HG03064 (cell line): ENCODE data around the gene DDX19B.
"Not testable (repeated sequence)": the region's sequence is repeated elsewhere in the genome, so short reads cannot be mapped to it uniquely, and the experiment has no call there.

Experiments used
- ATAC-seq: cut with Tn5 transposase; IDR thresholded peaks from one replicate; pipeline ENCODE4 v1.9.1; 2021; ENCODE audit warnings: low read depth; ENCODE audit not compliant: unreplicated experiment

The DDX19B gene

DNA sequence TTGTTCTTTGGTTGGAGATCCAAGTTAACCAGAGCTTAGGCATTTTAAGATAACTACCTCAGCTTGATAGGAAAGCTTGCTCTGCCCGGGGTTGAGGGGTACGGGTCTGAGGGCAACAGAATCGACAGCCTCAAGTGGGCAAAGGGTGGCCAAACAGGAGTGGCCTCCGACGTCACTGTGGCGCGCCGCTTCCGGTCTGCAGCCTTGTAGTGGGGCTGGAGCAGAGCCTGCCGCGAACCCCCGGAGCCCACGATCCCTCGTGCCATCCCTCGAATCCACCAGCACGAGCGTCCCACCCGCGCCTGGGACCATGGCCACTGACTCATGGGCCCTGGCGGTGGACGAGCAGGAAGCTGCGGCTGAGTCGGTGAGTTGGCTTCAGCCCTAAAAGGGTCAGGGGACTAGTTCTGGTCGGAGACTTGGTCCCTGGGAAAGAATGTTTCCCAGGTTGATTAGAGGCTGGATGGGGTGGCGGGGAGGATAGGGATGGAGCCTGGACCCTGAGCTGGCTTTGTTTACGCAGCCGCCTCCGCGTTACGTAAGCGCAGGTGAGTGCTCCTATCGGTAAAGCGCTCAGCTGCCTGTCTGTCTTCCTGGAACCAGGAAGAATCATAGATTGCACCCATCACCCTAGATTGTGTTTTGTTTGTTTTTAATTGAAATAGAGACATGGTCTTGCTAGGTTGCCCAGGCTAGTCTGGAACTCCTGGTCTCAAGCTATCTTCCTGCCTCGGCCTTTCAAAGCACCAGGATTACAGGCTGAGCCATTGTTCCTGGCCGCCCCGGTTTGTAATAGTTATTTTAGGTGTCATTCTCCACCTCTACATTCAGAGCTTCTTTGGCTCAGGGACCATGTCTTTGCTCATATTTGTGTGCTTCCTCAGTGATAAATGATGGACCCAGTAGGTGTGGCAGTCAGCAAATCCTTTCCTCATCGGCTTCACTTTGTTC lies at the start of gene DDX19B:
Gene DDX19B (plus strand): TSS at position 199 of the 951 bp plus-strand sequence. CDS start 112 bp downstream, at position 311.
- peak; percentile 67 for ATAC-seq

DNA sequence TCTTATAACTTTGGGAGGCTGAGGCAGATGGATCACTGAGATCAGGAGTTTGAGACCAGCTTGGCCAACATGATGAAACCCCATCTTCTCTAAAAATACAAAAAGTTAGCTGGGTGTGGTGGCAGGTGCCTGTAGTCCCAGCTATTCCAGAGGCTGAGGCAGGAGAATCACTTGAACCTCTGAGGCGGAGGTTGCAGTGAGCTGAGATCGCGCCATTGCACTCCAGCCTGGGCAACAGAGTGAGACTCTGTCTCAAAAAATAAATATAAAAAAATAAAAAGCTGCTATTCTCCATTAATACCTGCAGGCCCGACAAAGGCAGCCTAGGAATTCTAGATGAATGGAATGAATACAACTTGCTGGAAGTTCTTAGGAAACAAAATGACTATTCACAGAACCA lies 49.3 kb upstream of the DDX19B start:
- ATAC-seq: not testable (repeated sequence)

DNA sequence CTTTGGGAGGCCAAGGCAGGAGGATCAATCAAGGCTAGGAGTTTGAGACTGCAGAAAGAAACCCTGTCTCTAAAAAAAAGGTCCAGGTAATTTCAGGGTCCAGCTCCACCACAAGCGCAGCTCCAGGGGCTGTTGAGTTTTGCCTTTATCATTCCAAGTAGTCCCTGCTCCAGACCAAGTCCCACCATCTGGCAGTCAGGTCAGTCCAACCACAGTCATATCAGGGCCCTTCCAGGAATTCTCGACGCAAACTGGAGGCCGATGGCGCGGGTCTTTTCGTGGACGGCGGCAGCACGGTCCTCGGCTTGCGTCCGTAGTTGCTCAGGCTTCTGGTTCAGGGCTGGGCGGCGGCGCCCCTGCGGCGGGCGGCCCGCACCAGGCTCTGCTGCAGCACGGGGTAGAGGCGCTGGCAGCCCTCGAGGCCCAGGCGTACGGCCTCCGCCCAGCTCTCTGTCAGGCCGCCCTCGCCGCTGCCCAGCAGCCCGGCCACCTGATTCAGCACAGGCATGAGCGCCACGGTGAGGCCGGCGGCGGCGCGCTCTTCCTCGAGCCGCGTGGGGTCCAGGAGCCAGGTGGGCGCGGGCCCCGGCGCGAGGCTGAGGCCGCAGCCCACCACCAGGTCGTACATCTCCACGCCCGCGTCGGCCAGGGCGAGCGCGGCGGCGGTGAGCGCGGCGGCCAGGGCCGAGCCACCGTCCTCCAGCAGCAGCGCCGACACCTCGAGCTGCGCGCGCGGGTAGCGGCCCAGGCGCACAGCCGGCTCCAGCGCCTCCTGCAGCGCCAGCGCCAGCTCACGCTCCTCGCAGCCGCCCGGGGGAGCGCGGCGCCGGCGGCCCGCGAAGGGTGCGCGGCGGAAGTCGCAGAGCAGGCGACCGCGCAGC lies 48.0 kb upstream of the DDX19B start:
- peak; percentile 37 for ATAC-seq

DNA sequence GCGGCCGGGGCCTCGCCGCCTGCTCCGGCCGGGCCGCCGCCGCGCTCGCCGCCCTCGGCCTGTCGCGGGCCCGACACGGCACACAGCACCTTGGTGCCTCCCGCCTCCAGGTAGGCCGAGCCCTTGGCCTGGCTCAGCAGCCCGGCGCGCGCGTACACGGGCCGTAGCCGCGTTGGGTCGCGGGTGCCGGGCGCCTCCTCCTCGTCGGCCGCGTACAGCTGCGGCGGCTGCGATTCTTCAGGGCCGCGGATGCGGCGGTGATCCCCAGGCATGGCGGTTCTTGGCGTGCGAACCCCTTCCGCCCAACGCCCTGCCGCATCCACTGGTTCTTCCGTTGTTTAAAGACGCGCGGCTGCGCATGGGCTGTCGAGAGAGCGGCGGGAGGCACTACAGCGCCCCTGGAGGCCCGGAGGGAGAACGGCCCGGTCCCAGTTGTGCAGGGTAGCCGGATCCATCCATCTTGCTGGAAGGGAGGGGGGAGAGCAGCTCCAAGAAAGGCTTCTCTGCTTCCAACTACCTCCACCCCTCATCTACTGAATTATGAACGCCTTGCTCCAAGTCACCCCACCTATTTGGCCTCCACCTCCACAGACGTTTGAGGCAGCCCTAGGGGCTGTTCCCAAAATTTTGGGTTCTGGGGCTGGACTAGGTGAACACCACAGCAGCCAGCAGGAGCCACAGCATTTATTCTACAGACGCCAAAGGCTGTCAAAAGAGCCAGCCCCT lies 47.2 kb upstream of the DDX19B start, which contains the start of gene EXOSC6:
Gene EXOSC6 (minus strand): TSS at position 312 of the 726 bp plus-strand sequence. CDS start 40 bp downstream, at position 272.
- peak; percentile 81 for ATAC-seq

DNA sequence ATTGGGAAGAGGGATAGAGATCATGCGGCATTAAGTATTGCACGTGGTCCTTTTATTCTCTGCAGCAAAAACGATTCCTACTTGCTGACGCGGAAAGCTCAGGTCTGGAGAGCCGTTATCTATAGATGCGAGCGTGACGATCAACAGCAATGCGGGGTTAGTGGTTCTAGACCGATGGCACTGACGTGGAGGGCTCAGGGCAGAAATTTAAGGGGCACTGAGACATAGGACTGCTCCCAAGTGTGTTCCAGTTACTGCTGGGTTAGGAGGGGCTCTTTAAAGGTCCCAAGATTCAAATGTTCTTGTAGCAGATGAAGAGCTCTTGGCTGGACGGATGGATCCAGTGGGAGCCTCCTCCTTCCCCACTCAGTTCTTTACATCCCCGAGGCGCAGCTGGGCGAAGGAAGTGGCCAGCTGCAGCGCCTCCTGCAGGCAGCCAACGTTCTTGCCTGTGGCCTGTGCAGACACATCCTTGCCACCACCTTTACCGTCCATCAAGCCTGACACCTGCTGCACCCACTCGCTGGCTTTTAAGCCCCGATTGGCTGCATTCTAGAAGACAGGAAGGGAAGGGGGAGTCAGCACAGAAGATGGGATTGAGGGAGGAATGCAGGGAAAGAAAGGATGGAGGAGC lies 46.5 kb upstream of the DDX19B start:
- ATAC-seq: no peak

DNA sequence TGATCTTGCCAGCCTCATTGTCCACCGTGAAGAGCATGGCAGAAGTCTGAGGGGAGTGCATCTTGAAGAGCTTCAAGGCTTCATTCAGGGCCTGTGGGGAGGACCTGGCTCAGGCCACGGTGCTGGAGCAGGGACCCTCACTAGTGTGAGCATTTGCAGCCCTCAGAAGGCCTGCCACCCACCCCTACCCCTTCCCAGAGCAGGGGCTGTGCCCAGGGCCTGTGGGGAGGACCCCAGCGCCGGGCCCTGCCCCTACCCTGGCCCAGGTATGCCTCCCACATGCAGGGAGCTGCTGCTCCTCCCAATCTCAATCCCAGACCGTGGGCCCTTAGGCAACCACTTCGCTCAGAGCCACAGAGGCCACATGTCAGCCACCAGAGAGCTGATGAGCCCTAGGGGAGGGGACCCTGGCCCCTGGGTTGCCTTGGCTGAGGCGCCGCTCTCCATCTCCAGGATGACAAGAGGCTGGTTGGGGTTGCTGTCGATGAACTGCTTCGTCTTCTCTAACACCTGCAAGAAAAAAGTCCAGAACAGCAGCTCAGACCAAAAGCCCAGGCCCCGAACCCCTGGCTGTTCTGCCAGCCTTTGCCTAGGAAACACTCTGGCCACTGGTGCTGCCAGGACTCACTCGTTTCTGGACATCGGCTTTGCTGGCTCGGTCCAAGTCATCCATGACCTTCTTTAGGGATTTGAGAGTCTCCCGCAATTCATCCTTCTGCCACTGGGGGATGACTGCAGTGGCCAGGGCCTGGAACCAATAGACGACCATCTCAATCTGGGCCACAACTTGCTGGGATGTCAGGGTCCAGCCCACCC lies 45.5 kb upstream of the DDX19B start:
- ATAC-seq: no peak

DNA sequence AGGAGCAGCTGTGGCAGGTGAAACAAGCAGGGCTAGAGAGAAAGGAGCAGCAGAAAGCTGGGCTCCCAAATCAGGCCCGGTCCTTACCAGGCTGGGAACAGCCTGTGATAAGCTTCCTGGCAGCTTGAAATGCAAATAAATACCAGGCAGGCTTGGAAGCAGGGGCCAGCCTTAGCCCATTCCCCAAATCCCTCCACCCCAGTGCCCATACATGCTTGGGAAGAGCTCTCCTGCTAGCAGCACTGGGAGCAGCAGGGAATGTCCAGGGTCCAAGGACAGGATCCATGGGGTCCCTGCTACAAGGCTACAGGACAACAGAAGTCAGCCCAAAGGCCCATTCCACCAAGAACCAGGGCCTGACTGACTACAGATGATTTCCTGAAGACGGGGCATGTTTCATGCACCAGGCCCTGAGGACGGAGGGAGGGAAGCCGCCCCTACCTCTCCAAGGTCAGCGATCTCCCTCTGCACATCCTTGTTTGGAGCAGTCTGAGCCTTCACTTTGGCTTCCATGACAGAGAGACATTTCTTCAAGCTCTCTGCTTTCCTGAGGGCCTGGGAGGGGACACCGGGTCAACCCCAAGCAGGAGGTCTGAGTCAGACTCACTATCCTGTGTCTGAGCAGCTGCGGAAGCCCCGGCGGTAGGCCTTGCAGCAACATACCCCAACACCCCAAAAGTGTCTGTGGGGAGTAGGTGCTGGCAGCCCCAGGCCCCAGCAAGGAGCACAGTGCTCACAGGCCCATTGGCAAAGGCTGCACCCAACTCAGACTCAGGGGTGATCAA lies 44.6 kb upstream of the DDX19B start:
- no peak for ATAC-seq

DNA sequence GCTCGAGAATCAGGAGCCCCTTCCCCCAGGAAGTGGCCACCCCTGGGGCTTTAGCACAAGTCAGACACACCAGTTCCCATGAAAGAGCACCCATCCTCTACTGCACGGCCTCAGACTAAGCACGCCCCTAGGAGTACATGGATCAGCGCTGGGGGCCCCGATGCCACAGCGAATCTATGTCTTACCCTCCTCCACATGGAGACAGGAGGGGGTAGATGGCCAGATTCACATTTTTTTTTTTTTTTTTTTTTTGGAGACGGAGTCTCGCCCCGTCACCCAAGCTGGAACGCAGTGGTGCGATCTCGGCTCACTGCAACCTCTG lies 44.1 kb upstream of the DDX19B start:
- ATAC-seq: no peak

DNA sequence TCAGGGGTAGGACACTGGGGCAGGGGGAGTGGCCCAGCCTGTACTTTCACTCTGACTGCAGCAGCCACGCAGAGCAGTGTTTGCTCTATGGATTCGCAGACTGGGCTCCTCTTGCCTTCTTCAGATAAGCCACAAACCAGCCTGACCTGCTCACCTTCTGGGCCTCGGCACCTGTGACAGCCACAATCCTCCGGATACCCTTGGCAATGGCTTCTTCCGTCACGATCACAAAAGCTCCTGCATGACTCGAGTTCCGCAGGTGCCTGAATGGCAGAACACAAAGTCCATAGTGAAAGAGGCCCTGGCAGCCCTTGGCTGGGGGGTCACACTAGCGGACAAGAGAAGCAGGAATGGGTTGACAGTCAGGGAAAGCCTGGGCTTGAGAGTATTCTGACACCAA lies 43.4 kb upstream of the DDX19B start:
- ATAC-seq: no peak

DNA sequence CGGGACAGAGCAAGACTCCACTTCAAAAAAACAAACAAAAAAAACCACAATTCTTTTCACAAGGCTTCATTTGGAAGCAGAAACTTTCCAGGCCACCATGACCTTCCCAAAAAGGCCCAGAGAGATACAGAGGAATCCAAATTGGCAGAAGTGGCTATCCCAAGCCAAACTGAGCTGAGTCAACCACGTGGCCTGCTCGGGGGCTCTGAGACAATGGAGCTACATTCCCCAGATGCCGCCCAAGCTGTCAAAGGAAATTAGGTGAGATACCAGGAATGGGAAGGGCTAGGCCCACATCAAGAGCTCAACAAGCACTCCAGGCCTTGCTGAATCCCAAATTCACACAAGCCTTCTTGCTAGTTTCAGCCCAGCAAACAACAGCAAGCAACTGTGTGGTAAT lies 41.6 kb upstream of the DDX19B start:
- no peak for ATAC-seq

DNA sequence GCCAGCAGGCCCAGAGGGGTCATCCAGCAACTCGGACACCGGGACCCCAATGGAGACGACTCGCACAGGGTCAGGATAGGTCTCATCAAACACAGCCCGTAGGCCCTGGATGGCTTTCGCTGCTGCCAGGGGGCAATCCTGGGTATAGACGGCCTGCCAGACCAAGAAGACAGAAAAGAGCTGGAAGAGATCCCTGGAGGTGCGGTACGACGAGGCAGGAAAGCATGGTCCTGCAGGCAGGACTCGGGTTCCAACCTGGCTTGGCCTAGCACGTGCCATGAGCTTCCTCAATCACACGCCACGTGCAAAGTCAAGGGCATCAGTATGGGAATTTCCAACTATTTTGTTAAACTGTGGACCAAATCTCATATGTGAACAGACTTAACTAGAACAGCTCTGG lies 40.9 kb upstream of the DDX19B start:
- ATAC-seq: no peak

DNA sequence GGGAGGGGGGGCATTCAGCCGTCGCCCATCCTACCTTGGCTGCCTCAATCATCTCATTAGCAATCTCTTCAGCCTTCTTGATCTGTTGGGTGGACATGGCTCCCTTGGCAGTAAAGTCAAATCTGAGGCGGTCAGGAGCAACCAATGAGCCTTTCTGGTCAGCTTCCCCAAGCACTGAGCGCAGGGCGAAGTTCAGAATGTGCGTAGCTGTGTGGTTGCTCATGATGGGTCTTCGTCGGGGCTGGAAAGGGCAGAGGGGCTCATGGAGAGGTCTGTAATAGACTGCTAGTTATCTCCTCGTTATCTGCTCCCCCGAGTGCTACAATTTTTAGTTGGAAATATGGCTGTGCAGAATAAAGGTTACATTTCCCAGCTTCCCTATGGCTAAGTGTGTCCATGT lies 40.0 kb upstream of the DDX19B start:
- ATAC-seq: no peak

DNA sequence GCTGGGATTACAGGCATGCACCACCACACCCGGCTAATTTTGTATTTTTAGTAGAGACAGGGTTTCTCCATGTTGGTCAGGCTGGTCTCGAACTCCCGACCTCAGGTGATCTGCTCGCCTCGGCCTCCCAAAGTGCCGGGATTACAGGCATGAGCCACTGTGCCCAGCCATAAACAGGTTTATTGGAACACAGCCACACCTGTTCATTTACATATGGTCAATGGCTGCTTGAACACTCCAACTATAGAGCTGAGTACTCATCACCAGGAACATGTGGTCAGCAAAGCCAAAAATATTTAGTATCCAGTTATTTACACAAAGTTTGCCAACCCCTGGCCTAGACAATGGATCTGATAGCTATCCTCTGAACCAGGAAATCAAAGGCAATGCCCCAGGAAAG lies 39.1 kb upstream of the DDX19B start:
- ATAC-seq: not testable (repeated sequence)

DNA sequence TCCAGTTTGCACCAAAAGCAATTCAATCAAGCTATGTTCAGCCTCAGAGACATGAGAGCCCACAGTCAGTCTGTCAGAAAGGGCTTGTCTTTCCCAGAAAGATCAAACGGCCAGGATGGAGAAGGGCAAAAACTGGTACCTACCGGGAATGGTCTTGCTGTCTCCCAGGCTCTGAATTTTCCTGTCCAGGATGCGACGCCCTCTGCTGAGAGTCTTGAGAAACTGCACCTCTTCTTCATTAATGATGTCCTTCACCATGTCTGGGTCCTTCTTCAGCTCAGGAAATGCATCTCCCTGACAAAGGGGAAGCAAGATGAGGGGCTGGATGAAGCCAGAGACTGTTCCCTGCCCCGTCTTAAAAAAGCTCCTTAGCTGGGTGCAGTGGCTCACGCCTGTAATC lies 31.5 kb upstream of the DDX19B start:
- no peak for ATAC-seq

DNA sequence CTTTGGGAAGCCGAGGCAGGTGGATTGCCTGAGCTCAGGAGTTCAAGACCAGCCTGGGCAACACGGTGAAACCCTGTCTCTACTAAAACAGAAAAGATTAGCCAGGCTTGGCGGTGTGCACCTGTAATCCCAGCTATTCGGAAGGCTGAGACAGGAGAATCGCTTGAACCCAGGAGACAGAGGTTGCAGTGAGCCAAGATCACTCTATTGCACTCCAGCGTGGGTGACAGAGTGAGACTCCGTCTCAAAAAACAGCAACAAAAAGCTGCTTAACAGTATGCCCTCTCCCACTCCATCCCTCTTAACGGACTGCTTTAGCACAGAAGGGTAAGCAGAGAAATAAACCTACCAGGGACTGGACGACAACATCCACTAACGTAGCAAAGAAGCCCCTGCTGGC lies 31.1 kb upstream of the DDX19B start:
- not testable (repeated sequence) for ATAC-seq

DNA sequence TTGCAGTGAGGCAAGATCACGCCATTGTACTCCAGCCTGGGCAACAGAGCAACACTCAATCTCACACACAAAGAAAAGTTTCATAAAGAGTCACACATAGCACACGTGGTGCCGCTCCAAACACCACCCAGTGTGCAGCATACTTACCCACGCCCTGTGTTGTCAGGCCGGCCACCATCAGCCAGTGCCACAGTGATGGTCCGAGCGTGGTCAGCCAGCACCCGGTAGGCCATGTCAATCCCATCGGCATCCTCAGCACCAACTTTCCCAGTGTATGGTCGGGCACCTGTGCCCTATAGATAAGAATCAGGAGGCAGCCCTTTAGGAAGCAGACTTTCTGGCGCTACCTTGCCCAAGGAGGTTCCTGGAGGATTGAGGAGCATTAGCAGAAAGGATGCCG lies 29.5 kb upstream of the DDX19B start:
- no peak for ATAC-seq

DNA sequence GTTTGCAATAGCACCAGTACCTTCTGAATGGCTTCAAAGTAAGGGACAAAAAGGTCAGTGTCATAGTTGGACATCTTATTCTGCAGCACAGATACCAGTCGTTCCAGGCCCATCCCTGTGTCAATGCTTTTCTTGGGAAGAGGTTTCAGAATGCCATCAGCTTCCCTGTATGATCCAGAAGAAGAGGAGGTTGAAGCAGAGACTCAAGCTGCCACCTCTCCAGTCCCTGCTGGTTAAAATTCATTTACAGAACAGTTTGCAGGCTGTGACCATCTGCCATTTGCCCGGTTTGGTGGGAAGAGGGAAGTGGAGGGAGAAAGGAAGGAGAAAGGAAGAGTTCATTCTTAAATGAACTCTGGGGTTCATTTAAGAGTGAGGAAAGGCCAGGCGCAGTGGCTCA lies 28.8 kb upstream of the DDX19B start:
- no peak for ATAC-seq

DNA sequence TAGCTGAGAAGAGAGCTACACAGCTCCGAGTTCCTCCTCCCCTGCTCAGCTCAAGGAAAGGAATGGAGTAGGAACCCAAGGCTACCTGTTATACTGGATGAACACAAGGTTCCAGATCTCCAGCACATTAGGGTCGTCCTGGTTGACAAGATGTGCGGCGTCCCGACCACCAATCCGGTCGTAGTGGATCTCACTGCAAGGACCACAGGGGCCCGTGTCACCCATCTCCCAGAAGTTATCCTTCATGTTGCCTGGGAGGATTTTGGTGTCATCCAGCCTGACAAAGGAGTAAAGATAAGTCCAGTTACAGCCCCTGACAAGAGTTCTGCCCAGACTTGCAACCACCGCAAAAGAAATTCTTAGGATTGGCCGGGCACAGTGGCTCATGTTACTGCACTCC lies 27.3 kb upstream of the DDX19B start:
- ATAC-seq: no peak

DNA sequence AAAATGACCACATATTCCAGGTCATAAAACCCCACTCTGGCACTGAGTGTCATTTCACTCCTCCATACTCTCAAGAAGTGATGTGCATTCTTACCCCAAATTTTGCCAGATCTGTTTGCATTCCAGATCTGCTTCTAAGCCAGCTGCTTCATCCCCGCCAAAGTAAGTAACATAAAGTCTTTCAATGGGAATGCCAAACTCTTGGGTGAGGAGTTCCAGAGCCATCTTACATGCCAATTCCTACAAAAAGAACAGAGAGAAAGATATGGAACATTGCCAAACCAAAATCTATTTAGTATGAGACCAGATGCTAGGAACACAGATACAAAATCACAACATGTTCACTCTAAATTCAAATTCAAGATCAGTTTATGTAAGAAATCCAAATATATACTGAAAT lies 22.6 kb upstream of the DDX19B start:
- ATAC-seq: no peak
